ENCODE data around the gene HRH2.

Gene HRH2

GRCh38 chr5:175683231-175683630, 25.4 kb downstream of the HRH2 start:
- Mint-ChIP-seq H3K4me3 (no peak overlapping the region), H3K4me1 (ENCODE audit: low read depth in 2 of 2) (no peaks in the 10 kb centered on the region), H3K9me3 (no peaks in the 10 kb centered on the region), H3K27me3 (peaks cover 5 to 57% of the 10 kb centered on the region in 2 donors), H3K27ac (no peak overlapping the region), H3K36me3 (ENCODE audit: insufficient read depth) (peaks cover 3% of the 10 kb centered on the region)
- ATAC-seq (replicated peaks), result no peak
- no peak for DNase-seq

GRCh38 chr5:175683921-175684320, 26.1 kb downstream of the HRH2 start:
- no peaks in the 10 kb centered on the region for H3K4me1 Mint-ChIP-seq (ENCODE audit: low read depth in 2 of 2)
- ATAC-seq (replicated peaks), result no peak
- DNase-seq, result no peak
- H3K27ac Mint-ChIP-seq, result no peak overlapping the region
- H3K4me3 Mint-ChIP-seq, result no peak overlapping the region
- H3K36me3 Mint-ChIP-seq (ENCODE audit: insufficient read depth), result peaks cover 3% of the 10 kb centered on the region
- H3K9me3 Mint-ChIP-seq, result no peaks in the 10 kb centered on the region
- H3K27me3 Mint-ChIP-seq, result peaks cover 5 to 59% of the 10 kb centered on the region in 2 donors

- peaks cover 5 to 57% of the 10 kb centered on the region in 2 donors for H3K27me3 Mint-ChIP-seq
- no peaks in the 10 kb centered on the region for H3K4me1 Mint-ChIP-seq (ENCODE audit: low read depth in 2 of 2)
- H3K36me3 Mint-ChIP-seq (ENCODE audit: insufficient read depth), result peaks cover 3% of the 10 kb centered on the region
- DNase-seq (no peak), ATAC-seq (replicated peaks) (no peak)
- no peak overlapping the region for H3K27ac Mint-ChIP-seq
- no peaks in the 10 kb centered on the region for H3K9me3 Mint-ChIP-seq
- H3K4me3 Mint-ChIP-seq, result no peak overlapping the region
Measured at GRCh38 chr5:175684931-175685330, 27.1 kb downstream of the HRH2 start.

DNA sequence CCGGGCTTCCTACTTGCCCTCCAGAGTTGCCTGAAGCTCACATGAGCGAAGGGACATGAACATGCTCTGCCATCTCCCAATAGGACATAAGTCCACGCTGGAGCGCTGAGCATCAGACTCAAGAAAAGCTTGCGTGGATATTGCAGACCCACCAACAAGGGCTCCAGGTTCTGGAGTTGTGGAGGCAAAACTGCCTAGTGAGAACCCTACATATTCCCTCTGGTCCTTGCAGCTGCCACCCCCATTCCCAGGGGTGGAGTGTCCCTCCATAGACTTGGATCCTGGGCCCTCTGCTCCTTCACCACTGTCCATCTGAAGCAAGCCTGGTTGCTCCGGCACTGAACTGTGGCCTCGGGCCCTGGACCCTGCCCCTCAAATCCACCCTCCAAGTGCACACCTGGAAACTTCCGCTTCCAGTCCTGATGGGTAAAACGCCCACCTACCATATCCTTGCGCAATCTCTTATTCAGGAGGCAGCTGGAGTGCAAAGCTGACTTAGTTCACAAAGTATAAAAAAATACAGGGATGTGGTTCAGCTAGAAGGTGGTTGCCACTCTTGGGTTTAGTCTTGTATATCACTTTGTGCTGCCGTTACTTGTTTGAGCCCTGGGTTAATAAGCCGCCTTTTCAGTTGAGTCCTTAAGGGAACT, 28.0 kb downstream of the HRH2 start:
- H3K36me3 Mint-ChIP-seq (ENCODE audit: insufficient read depth), result peaks cover 5% of the 10 kb centered on the region
- peaks cover 0 to 2% of the 10 kb centered on the region in 2 donors for H3K4me1 Mint-ChIP-seq (ENCODE audit: low read depth in 2 of 2)
- peaks cover 9 to 57% of the 10 kb centered on the region in 2 donors for H3K27me3 Mint-ChIP-seq
- H3K4me3 Mint-ChIP-seq, result no peak overlapping the region
- DNase-seq (no peak), ATAC-seq (replicated peaks) (no peak)
- no peaks in the 10 kb centered on the region for H3K9me3 Mint-ChIP-seq
- H3K27ac Mint-ChIP-seq, result no peak overlapping the region

GRCh38 chr5:175686396-175686795, 28.5 kb downstream of the HRH2 start:
- Mint-ChIP-seq H3K9me3 (no peaks in the 10 kb centered on the region), H3K4me3 (no peak overlapping the region), H3K36me3 (ENCODE audit: insufficient read depth) (peaks cover 7% of the 10 kb centered on the region), H3K27ac (no peak overlapping the region), H3K27me3 (peaks cover 12 to 56% of the 10 kb centered on the region in 2 donors), H3K4me1 (ENCODE audit: low read depth in 2 of 2) (peaks cover 0 to 5% of the 10 kb centered on the region in 2 donors)
- no peak for ATAC-seq (replicated peaks)
- DNase-seq, result no peak

- DNase-seq, result no peak
- H3K4me3 Mint-ChIP-seq, result no peak overlapping the region
- H3K9me3 Mint-ChIP-seq, result no peaks in the 10 kb centered on the region
- ATAC-seq (replicated peaks), result no peak
- H3K36me3 Mint-ChIP-seq (ENCODE audit: insufficient read depth), result peaks cover 7% of the 10 kb centered on the region
- H3K27ac Mint-ChIP-seq, result no peak overlapping the region
- peaks cover 0 to 5% of the 10 kb centered on the region in 2 donors for H3K4me1 Mint-ChIP-seq (ENCODE audit: low read depth in 2 of 2)
- H3K27me3 Mint-ChIP-seq, result peaks cover 12 to 54% of the 10 kb centered on the region in 2 donors
Measured at GRCh38 chr5:175686826-175687225, 29.0 kb downstream of the HRH2 start.

DNA sequence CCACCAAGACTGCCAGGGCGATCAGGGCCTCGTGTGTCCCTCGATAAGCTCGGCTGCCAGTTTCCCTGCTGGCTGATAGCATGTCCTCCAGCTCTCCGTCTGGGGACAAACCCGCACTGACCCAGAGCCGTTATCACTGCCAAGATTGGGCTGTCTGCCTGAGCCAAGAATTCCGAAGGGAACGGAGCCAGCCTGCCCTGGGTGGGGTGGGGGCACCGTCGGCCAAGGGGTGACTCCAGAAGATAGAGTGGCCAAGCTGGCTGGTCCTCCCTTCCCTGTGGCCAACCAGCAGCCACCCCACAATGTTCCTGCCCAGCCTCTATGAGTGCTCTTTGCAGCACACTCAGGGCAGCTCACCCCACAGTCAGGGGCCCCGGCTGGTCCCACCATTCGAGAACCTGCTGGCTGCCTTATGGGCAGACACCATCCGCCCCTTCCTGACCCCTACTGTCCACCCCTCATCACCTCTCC, 29.4 kb downstream of the HRH2 start:
- no peaks in the 10 kb centered on the region for H3K9me3 Mint-ChIP-seq
- DNase-seq, result no peak
- no peak for ATAC-seq (replicated peaks)
- H3K4me3 Mint-ChIP-seq, result no peak overlapping the region
- H3K27ac Mint-ChIP-seq, result no peak overlapping the region
- peaks cover 7% of the 10 kb centered on the region for H3K36me3 Mint-ChIP-seq (ENCODE audit: insufficient read depth)
- H3K4me1 Mint-ChIP-seq (ENCODE audit: low read depth in 2 of 2), result peaks cover 0 to 5% of the 10 kb centered on the region in 2 donors
- peaks cover 12 to 54% of the 10 kb centered on the region in 2 donors for H3K27me3 Mint-ChIP-seq

DNA sequence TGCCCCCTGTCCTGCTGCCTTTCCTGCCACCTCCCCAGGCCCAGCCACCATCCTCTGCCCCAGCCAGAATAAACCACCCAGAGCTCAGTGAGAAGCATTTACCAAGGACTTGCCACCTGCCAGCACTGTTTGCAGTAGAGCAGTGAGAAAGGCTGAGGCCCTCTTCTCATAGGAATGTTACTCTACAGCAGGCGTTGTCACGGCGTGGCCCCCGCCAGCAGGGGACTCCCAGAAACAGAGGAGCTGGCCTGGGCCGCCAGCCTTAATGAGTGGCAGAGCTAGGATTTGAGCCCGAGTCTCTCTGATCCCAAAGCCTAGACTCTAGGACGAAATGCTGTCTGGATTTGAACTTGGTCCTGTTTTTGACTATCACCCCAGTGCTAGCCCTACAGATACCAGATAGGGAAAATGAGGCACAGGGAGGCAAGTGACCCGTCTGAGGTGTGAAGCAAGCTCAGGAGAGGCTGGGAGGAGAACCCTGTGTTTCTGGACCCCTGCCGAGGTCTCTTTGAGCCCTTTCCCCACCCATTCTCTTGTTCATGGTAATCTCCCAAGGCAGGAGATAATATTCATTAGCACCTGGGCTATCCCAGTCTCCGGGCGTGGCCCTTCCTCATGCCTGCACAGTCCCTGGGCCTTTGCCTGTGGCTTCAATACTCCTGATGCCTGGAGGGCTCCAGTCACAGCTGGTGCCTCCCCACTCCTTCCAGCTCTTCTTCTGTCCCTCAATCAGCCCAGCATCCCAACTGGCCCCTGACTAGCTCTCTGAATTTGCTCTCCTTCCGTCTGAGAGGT, 30.7 kb downstream of the HRH2 start:
- no peak overlapping the region for H3K27ac Mint-ChIP-seq
- H3K9me3 Mint-ChIP-seq, result no peaks in the 10 kb centered on the region
- H3K4me1 Mint-ChIP-seq (ENCODE audit: low read depth in 2 of 2), result peaks cover 0 to 5% of the 10 kb centered on the region in 2 donors
- H3K4me3 Mint-ChIP-seq, result no peak overlapping the region
- peaks cover 12 to 50% of the 10 kb centered on the region in 2 donors for H3K27me3 Mint-ChIP-seq
- DNase-seq (no peak), ATAC-seq (replicated peaks) (no peak)
- peaks cover 4% of the 10 kb centered on the region for H3K36me3 Mint-ChIP-seq (ENCODE audit: insufficient read depth)

GRCh38 chr5:175689147-175689991, 31.5 kb downstream of the HRH2 start:
- H3K36me3 Mint-ChIP-seq (ENCODE audit: insufficient read depth), result peaks cover 3% of the 10 kb centered on the region
- H3K9me3 Mint-ChIP-seq, result no peaks in the 10 kb centered on the region
- no peak overlapping the region for H3K4me3 Mint-ChIP-seq
- peaks cover 0 to 6% of the 10 kb centered on the region in 2 donors for H3K4me1 Mint-ChIP-seq (ENCODE audit: low read depth in 2 of 2)
- ATAC-seq (replicated peaks), result no peak
- DNase-seq, result no peak
- H3K27me3 Mint-ChIP-seq, result peaks cover 12 to 47% of the 10 kb centered on the region in 2 donors
- H3K27ac Mint-ChIP-seq, result no peak overlapping the region

DNA sequence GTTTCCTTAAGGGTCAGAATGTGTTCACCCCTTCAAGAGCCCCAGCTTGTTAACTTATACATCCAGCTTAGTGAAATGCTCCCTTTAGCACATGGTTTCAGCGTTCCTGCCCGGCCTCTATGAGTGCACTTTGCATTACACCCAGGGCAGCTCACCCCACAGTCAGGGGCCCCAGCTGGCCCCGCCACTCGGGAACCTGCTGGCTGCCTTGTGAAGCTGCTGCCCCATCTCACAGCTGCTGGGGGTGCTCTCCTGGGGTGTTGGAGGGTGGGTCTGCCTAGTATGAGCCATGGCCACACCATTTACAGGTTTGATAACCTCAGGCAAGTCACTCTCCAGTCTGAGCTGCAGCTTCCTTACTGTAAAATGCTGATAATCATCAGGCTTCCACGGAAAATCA, 32.2 kb downstream of the HRH2 start:
- no peak for DNase-seq
- Mint-ChIP-seq H3K27me3 (peaks cover 12 to 47% of the 10 kb centered on the region in 2 donors), H3K4me3 (no peak overlapping the region), H3K4me1 (ENCODE audit: low read depth in 2 of 2) (peaks cover 0 to 6% of the 10 kb centered on the region in 2 donors), H3K27ac (no peak overlapping the region), H3K9me3 (no peaks in the 10 kb centered on the region), H3K36me3 (ENCODE audit: insufficient read depth) (peaks cover 3% of the 10 kb centered on the region)
- no peak for ATAC-seq (replicated peaks)

GRCh38 chr5:175690586-175690985, 32.7 kb downstream of the HRH2 start:
- peaks cover 0 to 6% of the 10 kb centered on the region in 2 donors for H3K4me1 Mint-ChIP-seq (ENCODE audit: low read depth in 2 of 2)
- peaks cover 12 to 47% of the 10 kb centered on the region in 2 donors for H3K27me3 Mint-ChIP-seq
- ATAC-seq (replicated peaks) (no peak), DNase-seq (no peak)
- no peaks in the 10 kb centered on the region for H3K9me3 Mint-ChIP-seq
- no peak overlapping the region for H3K4me3 Mint-ChIP-seq
- no peak overlapping the region for H3K27ac Mint-ChIP-seq
- peaks cover 3% of the 10 kb centered on the region for H3K36me3 Mint-ChIP-seq (ENCODE audit: insufficient read depth)

GRCh38 chr5:175691761-175692160, 33.9 kb downstream of the HRH2 start:
- Mint-ChIP-seq H3K4me3 (no peak overlapping the region), H3K36me3 (ENCODE audit: insufficient read depth) (peaks cover 3% of the 10 kb centered on the region), H3K27me3 (peaks cover 12 to 47% of the 10 kb centered on the region in 2 donors), H3K9me3 (no peaks in the 10 kb centered on the region), H3K4me1 (ENCODE audit: low read depth in 2 of 2) (peaks cover 5 to 15% of the 10 kb centered on the region in 2 donors), H3K27ac (no peak overlapping the region)
- no peak for ATAC-seq (replicated peaks)
- no peak for DNase-seq

- no peak overlapping the region for H3K27ac Mint-ChIP-seq
- no peaks in the 10 kb centered on the region for H3K9me3 Mint-ChIP-seq
- DNase-seq, result no peak
- ATAC-seq (replicated peaks), result no peak
- peaks cover 12 to 45% of the 10 kb centered on the region in 2 donors for H3K27me3 Mint-ChIP-seq
- H3K4me1 Mint-ChIP-seq (ENCODE audit: low read depth in 2 of 2), result peaks cover 6 to 16% of the 10 kb centered on the region in 2 donors
- H3K4me3 Mint-ChIP-seq, result no peak overlapping the region
- peaks cover 3% of the 10 kb centered on the region for H3K36me3 Mint-ChIP-seq (ENCODE audit: insufficient read depth)
Measured at GRCh38 chr5:175692235-175692995, 34.5 kb downstream of the HRH2 start.

Data from effector memory CD8-positive, alpha-beta T cell (primary cell).